Kidney (tissue), 14 donors: ENCODE measurements around the gene GCAT. TPM values are rescaled to one million over a fixed set of nuclear protein-coding genes. Genes with fewer than 3 reads are reported as not detected.
"Not testable (repeated sequence)": the region's sequence is repeated elsewhere in the genome, so short reads cannot be mapped to it uniquely, and the experiment has no call there.

Experiments used
- DNase-seq, 5 donors: peaks; one replicate each; pipeline ENCODE4 v3.0.0-alpha.2; 2013 to 2020
- FAIRE-seq: peaks from 2 replicates; lab custom pipeline; 2012; peaks lifted over from hg19 to GRCh38; lab: Jason Lieb, UNC
- H3K27ac ChIP-seq, 2 donors: one replicate each; pipeline ENCODE4 v1.7.0; 2013; ENCODE audit warnings: low read depth in 2 of 2, low read length in 2 of 2, inconsistent platforms in 1 of 2
- H3K27me3 ChIP-seq: one replicate; pipeline ENCODE4 v1.7.1; 2013; ENCODE audit warnings: low read length, inconsistent platforms; ENCODE audit not compliant: control insufficient read depth, insufficient read depth
- H3K36me3 ChIP-seq, 3 donors: one replicate each; pipeline versions ENCODE4 v1.7.0 to v1.7.1; 2013; ENCODE audit warnings: low read length in 3 of 3, control low read depth in 1 of 3, inconsistent platforms in 1 of 3; ENCODE audit not compliant: insufficient read depth in 3 of 3, control insufficient read depth in 2 of 3
- H3K4me1 ChIP-seq, 3 donors: one replicate each; pipeline versions ENCODE4 v1.7.0 to v1.7.1; 2013; ENCODE audit warnings: low read length in 3 of 3, inconsistent platforms in 1 of 3, low read depth in 1 of 3; ENCODE audit not compliant: control insufficient read depth in 2 of 3, insufficient read depth in 2 of 3
- H3K4me3 ChIP-seq, 3 donors: one replicate each; pipeline versions ENCODE4 v1.7.0 to v1.8.1; 2013; ENCODE audit warnings: low read length in 3 of 3, control low read depth in 1 of 3, inconsistent platforms in 1 of 3
- H3K9ac ChIP-seq, 3 donors: one replicate each; pipeline versions ENCODE4 v1.7.0 to v1.7.1; 2013; ENCODE audit warnings: low read length in 3 of 3, control low read depth in 1 of 3, inconsistent platforms in 1 of 3
- H3K9me3 ChIP-seq, 3 donors: one replicate each; pipeline versions ENCODE4 v1.7.0 to v1.7.1; 2013; ENCODE audit warnings: low read length in 3 of 3, control low read depth in 1 of 3, inconsistent platforms in 1 of 3; ENCODE audit not compliant: control insufficient read depth in 2 of 3, insufficient read depth in 1 of 3
- CTCF ChIP-seq: IDR thresholded peaks from 3 replicates; pipeline ENCODE4 v1.5.1; 2012; ENCODE audit warnings: mild to moderate bottlenecking, moderate library complexity, borderline replicate concordance; ENCODE audit not compliant: insufficient read depth; ENCODE audit errors: extremely low read depth
- intact Hi-C: fragments of 100-400 bp; cut with DNase I; formaldehyde crosslinking; loops from one replicate; pipeline ENCODE4 v1.11.1; 2022
- polyA plus RNA-seq: library from polyadenylated mRNA; stranded (reverse); fragments of 350-450 nt; fragmentation: Illumina TruSeq; extraction: RNeasy Lipid Tissue Mini Kit (QIAGEN cat#74804); gene quantifications from one replicate; pipeline ENCODE4 v1.2.3, GENCODE V29; 2014; ENCODE audit warnings: low read depth, low replicate concordance; ENCODE audit not compliant: insufficient read depth
- total RNA-seq: library from RNA; stranded (reverse); fragmentation: NEBNext Ultra II Directional; extraction: Animal tissue kit (Norgen Biotek cat#: 25700); gene quantifications from one replicate; pipeline ENCODE4 v1.2.1, GENCODE V29; 2021
- donor health status: control.
- donor health status: control.
- donor health status: control.
- donor health status: control.
- donor health status: control.
- donor health status: DM: yes; HTN: yes; CAD: no.
- donor health status: Normal renal cell carcinoma (clear cell type).

Gene GCAT
- total and polyA plus RNA-seq, 2 donors from 2014 or later = 8.9 to 35.9 TPM

GRCh38 chr22:37797874-37798500 is 9.7 kb upstream of the GCAT start:
- H3K4me3 ChIP-seq = peak overlapping the region in 1 of 3 donors; percentile 37
- FAIRE-seq (no peak), DNase-seq (peak in 2 of 5 donors; percentile 37 to 61)
- H3K9me3 ChIP-seq = no peaks in the 10 kb centered on the region
- no peak for TF ChIP-seq CTCF
- H3K27ac ChIP-seq = no peak overlapping the region
- H3K27me3 ChIP-seq = no peaks in the 10 kb centered on the region
- intact Hi-C loops = loop anchor here (10.0 kb wide), 1 partner anchor 153 kb away; no protein-coding TSS in a partner anchor
- H3K4me1 ChIP-seq = peaks cover 0 to 5% (median 1%) of the 10 kb centered on the region in 3 donors
- H3K9ac ChIP-seq = peak overlapping the region in 1 of 3 donors; percentile 22
- no peaks in the 10 kb centered on the region for H3K36me3 ChIP-seq

GRCh38 chr22:37799979-37800378 is 7.8 kb upstream of the GCAT start:
- not testable (repeated sequence) for DNase-seq

GRCh38 chr22:37801946-37802309 is 5.8 kb upstream of the GCAT start:
- no peak for TF ChIP-seq CTCF
- peak overlapping the region; percentile 41 to 71 (median 50) for H3K4me3 ChIP-seq
- no peaks in the 10 kb centered on the region for H3K9me3 ChIP-seq
- H3K4me1 ChIP-seq = peaks cover 0 to 15% (median 13%) of the 10 kb centered on the region in 3 donors
- no peaks in the 10 kb centered on the region for H3K36me3 ChIP-seq
- no peak overlapping the region for H3K27ac ChIP-seq
- FAIRE-seq (no peak), DNase-seq (peak in 3 of 5 donors; percentile 62 to 83 (median 79))
- peak overlapping the region in 2 of 3 donors; percentile 32 to 80 for H3K9ac ChIP-seq
- no peaks in the 10 kb centered on the region for H3K27me3 ChIP-seq
- intact Hi-C loops = no loop called here

More at GRCh38 chr22:37799979-37800378, 7.8 kb upstream of the GCAT start:
- H3K4me3 ChIP-seq, H3K9ac ChIP-seq, H3K4me1 ChIP-seq, H3K27me3 ChIP-seq, H3K27ac ChIP-seq, H3K9me3 ChIP-seq, FAIRE-seq, H3K36me3 ChIP-seq: not testable (repeated sequence)
- intact Hi-C loops = loop anchor here (10.0 kb wide), 1 partner anchor 155 kb away; no protein-coding TSS in a partner anchor

- no peak for FAIRE-seq
- H3K27ac ChIP-seq = peak overlapping the region; percentile 28 to 71
Observed at GRCh38 chr22:37802310-37803194, 5.2 kb upstream of the GCAT start.

More at GRCh38 chr22:37802310-37803194, 5.2 kb upstream of the GCAT start:
- Histone ChIP-seq H3K27me3 (no peaks in the 10 kb centered on the region), H3K9ac (peak overlapping the region; percentile 33 to 80 (median 60)), H3K9me3 (no peaks in the 10 kb centered on the region), H3K4me3 (peak overlapping the region; percentile 50 to 71 (median 60)), H3K4me1 (peaks cover 0 to 15% (median 13%) of the 10 kb centered on the region in 3 donors), H3K36me3 (no peaks in the 10 kb centered on the region)
- peak; percentile 81 to 92 (median 89) for DNase-seq
- no peak for TF ChIP-seq CTCF
- intact Hi-C loops = no loop called here
